HL-60 (cell line): Measurements from ENCODE around the gene DCDC2C.

Experiments
- DNase-seq, 2 experiments: peaks; one replicate each; pipeline ENCODE4 v3.0.0-alpha.2; 2010 to 2020; ENCODE audit warnings: low read depth in 1 of 2, low spot score in 1 of 2
- H3K27ac ChIP-seq: fragments of 250-450 bp; sonication (Bioruptor Pico); replicated peaks from 2 replicates; pipeline ENCODE4 v1.5.1; 2020; ENCODE audit warnings: mild to moderate bottlenecking, moderate library complexity
- H3K27me3 ChIP-seq: fragments of 250-450 bp; sonication (Bioruptor Pico); 2 replicates; pipeline ENCODE4 v1.5.1; 2021; ENCODE audit warnings: mild to moderate bottlenecking, moderate library complexity; ENCODE audit not compliant: insufficient read depth, poor library complexity, severe bottlenecking
- H3K4me3 ChIP-seq: replicated peaks from 2 replicates; pipeline ENCODE4 v1.5.1; 2011; ENCODE audit warnings: mild to moderate bottlenecking, control low read depth, low read length; ENCODE audit not compliant: insufficient read depth
- GABPA ChIP-seq: IDR thresholded peaks from 2 replicates; pipeline ENCODE4 v1.6.1; 2012; ENCODE audit warnings: low read depth
- POLR2AphosphoS5 ChIP-seq: IDR thresholded peaks from 2 replicates; pipeline ENCODE4 v1.6.1; 2012; ENCODE audit warnings: low read depth
- REST ChIP-seq: IDR thresholded peaks from 2 replicates; pipeline ENCODE4 v1.6.1; 2012; ENCODE audit warnings: low read depth; ENCODE audit not compliant: insufficient replicate concordance
- SPI1 ChIP-seq: IDR thresholded peaks from 2 replicates; pipeline ENCODE4 v1.6.1; 2012; ENCODE audit warnings: low read depth, mild to moderate bottlenecking, borderline replicate concordance
- long read RNA-seq: library from polyadenylated mRNA; unstranded; transcript quantifications from one replicate; pipeline ENCODE4 v2.0.0, GENCODE V29; 2020
- TF ChIP-seq, protein P1 (sequence below): IDR thresholded peaks from one replicate; pipeline ENCODE4 v1.5.1; 2011; ENCODE audit warnings: low read length, control low read depth, inconsistent platforms; ENCODE audit not compliant: insufficient read depth

The DCDC2C gene, protein sequence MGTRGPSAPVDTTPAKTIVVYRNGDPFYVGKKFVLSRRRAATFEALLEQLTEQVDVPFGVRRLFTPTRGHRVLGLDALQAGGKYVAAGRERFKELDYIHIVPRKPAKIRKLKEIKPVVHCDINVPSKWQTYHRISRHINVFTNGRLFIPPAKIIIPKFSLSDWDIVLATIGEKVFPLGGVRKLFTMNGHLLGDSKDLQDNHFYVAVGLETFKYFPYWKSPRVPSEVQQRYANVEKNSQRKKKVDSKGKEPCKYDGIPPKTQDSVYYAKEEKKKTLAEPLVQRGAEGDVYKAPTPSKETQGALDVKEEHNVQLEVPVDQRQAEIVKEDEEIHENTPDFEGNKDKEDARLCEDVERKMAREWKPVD
- long read RNA-seq, partial matches to known transcripts = 0 of 1 reads
- long read RNA-seq, other reads (novel, unspliced or antisense) = 1 of 1 reads

DNA sequence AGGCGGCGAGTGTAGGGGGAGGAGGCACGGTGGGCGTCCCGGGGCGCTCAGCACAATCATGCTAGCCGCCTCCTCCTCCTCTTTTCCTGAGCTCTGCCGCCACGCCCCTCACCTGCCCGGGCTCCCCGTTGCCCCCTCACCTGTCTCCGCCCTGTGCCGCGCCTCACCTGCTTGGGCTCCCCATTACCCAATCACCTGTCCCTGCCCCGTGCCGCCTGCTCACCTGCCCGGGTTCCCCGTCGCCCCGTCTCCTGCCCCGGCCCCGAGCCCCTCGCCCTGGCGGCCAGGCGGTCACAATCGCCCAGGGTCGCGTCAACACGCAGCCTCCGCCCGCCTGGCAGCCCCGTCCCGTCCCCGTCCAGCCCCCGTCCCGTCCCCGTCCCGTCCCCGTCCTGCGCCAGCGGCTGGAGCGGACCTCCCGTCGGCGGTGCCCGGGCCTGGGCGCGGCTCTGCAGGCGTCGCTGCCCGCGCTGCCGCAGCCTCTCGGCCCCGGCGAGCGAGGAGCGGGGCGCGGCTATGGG lies at the start of gene DCDC2C:
Gene DCDC2C, plus strand, starts transcription at position 340 of the 521 bp plus-strand sequence. Its CDS starts 177 bp downstream, at position 517.
- Histone ChIP-seq H3K27me3 (no peaks in the 10 kb centered on the region), H3K4me3 (no peak within 1 kb of the TSS), H3K27ac (no peak within 1 kb of the TSS)
- TF ChIP-seq SPI1 (no peak), GABPA (no peak)
- no peak for DNase-seq

DNA sequence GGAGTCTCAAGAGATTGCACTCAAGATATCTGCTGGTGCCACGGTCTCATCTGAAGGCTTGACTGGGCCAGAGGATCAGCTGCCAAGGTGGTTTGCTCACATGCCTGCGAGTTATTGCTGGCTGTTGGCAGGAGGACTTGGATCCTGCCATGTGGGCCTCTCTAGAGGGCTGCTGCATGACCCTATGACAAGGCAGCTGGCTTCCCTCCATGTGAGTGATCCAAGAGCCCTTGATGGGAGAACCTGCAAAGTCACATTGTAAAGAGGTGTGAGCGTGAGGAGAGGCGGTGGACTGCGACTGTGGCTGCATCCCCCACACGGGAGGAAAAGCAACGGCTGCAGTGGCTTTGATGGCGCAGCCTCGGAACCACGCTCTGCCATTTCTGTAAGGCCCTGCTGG lies 49.4 kb upstream of the DCDC2C start:
- no peak overlapping the region for H3K27ac ChIP-seq
- TF ChIP-seq, protein P1, sequence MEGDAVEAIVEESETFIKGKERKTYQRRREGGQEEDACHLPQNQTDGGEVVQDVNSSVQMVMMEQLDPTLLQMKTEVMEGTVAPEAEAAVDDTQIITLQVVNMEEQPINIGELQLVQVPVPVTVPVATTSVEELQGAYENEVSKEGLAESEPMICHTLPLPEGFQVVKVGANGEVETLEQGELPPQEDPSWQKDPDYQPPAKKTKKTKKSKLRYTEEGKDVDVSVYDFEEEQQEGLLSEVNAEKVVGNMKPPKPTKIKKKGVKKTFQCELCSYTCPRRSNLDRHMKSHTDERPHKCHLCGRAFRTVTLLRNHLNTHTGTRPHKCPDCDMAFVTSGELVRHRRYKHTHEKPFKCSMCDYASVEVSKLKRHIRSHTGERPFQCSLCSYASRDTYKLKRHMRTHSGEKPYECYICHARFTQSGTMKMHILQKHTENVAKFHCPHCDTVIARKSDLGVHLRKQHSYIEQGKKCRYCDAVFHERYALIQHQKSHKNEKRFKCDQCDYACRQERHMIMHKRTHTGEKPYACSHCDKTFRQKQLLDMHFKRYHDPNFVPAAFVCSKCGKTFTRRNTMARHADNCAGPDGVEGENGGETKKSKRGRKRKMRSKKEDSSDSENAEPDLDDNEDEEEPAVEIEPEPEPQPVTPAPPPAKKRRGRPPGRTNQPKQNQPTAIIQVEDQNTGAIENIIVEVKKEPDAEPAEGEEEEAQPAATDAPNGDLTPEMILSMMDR = no peak
- TF ChIP-seq GABPA = no peak
- TF ChIP-seq SPI1 = no peak
- no peak for TF ChIP-seq POLR2AphosphoS5
- TF ChIP-seq REST = no peak
- DNase-seq = no peak
- no peak overlapping the region for H3K4me3 ChIP-seq
- H3K27me3 ChIP-seq = peaks cover 14% of the 10 kb centered on the region

DNA sequence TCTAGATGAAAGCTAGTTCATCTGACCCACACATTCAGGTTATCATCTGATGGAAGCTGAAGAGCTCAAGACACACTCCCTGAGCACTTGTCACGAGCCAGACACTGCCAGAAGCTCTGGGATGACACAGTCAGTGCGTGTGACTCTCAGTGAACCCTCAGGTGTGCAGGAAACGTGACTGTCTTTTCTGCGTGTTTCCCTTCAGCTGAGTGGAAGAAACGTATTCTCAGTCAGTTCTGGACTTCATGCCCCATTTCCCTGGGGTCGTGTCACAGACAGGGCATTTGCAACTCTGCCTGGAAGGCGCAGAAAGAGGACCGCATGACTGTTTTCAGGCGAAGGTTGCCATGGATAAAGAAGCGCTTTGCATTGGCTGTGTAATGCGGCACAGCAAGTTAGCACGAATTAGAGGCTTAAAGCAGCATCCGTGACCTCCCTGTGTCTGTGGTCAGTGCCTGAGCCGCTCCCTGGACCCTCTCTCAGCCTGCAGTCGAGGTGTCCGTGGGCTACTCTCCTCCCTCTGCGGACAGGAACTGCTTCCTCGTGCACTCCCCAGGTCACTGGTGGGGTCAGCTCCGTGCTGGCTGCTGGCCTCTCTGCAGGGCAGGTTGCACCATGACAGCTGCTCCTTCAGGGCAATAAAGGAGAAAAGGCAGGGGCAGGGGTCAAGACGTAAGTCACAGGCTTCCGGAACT lies 48.7 kb upstream of the DCDC2C start:
- Histone ChIP-seq H3K4me3 (no peak overlapping the region), H3K27me3 (peaks cover 14% of the 10 kb centered on the region), H3K27ac (no peak overlapping the region)
- DNase-seq = no peak
- TF ChIP-seq POLR2AphosphoS5 (no peak), GABPA (no peak), REST (no peak), SPI1 (no peak)
- TF ChIP-seq, protein P1 = no peak
